DMS53 (cell line): ENCODE measurements around the gene CAMTA1.
"Not testable (repeated sequence)": the region's sequence is repeated elsewhere in the genome, so short reads cannot be mapped to it uniquely, and the experiment has no call there.

Experiments
- DNase-seq: peaks from one replicate; lab custom pipeline; 2025; lab: John Stamatoyannopoulos, UW

The CAMTA1 gene

GRCh38 chr1:6907201-6907600, 121.9 kb downstream of the CAMTA1 start:
- DNase-seq: no peak

GRCh38 chr1:6907676-6908434, 122.6 kb downstream of the CAMTA1 start:
- no peak for DNase-seq

- no peak for DNase-seq
Observed at GRCh38 chr1:6909401-6909800, 124.1 kb downstream of the CAMTA1 start.

GRCh38 chr1:6909857-6910256, 124.6 kb downstream of the CAMTA1 start:
- no peak for DNase-seq

GRCh38 chr1:6911021-6911941, 126.0 kb downstream of the CAMTA1 start:
- no peak for DNase-seq

- no peak for DNase-seq
Observed at GRCh38 chr1:6911974-6912373, 126.7 kb downstream of the CAMTA1 start.

GRCh38 chr1:6912518-6912917, 127.3 kb downstream of the CAMTA1 start:
- DNase-seq: no peak

GRCh38 chr1:6913086-6913485, 127.8 kb downstream of the CAMTA1 start:
- no peak for DNase-seq

GRCh38 chr1:6914706-6915105, 129.5 kb downstream of the CAMTA1 start:
- DNase-seq: no peak

- DNase-seq: no peak
Observed at GRCh38 chr1:6915999-6916565, 130.8 kb downstream of the CAMTA1 start.

GRCh38 chr1:6917067-6917466, 131.8 kb downstream of the CAMTA1 start:
- no peak for DNase-seq

GRCh38 chr1:6918186-6918924, 133.1 kb downstream of the CAMTA1 start:
- DNase-seq: no peak

GRCh38 chr1:6918925-6919511, 133.8 kb downstream of the CAMTA1 start:
- no peak for DNase-seq

GRCh38 chr1:6921506-6921905, 136.3 kb downstream of the CAMTA1 start:
- DNase-seq: not testable (repeated sequence)

GRCh38 chr1:6922096-6922931, 137.1 kb downstream of the CAMTA1 start:
- DNase-seq: no peak

GRCh38 chr1:6923012-6923411, 137.8 kb downstream of the CAMTA1 start:
- DNase-seq: no peak

GRCh38 chr1:6923416-6923815, 138.2 kb downstream of the CAMTA1 start:
- no peak for DNase-seq

GRCh38 chr1:6923955-6924881, 139.0 kb downstream of the CAMTA1 start:
- no peak for DNase-seq

GRCh38 chr1:6924891-6925290, 139.6 kb downstream of the CAMTA1 start:
- DNase-seq: no peak

GRCh38 chr1:6927626-6928025, 142.4 kb downstream of the CAMTA1 start:
- no peak for DNase-seq
